K562 (cell line): ENCODE data around the gene FBXL3. TPM values are rescaled to one million over a fixed set of nuclear protein-coding genes. Genes with fewer than 3 reads are reported as not detected.

Source experiments
- ATAC-seq: fragments of 200-7000 bp; cut with Tn5 transposase; 3 replicates; pipeline ENCODE4 v1.9.1; 2020; ENCODE audit warnings: moderate library complexity
- BruUV-seq: library from RNA; stranded (reverse); fragments of 400-500 nt; replicated peaks from 2 replicates; lab custom pipeline; 2021; lab: Mats Ljungman, UMichigan
- CTCF ChIA-PET: fragments of 300-600 bp; formaldehyde crosslinking; extraction: SDS; loops from one replicate; lab custom pipeline; 2021; ENCODE audit warnings: low intra/inter-chr PET ratio; lab: Yijun Ruan, JAX
- POLR2A ChIA-PET: fragments of 300-600, 350-650 bp; sonication (Branson Sonifier 250); formaldehyde crosslinking; extraction: SDS; loops from one replicate; lab custom pipeline; 2021; ENCODE audit warnings: antibody characterized with exemption, inconsistent platforms; lab: Yijun Ruan, JAX
- DNase-seq, 4 experiments: peaks; one replicate each; pipeline versions ENCODE4 v3.0.0 to v3.0.0-alpha.2; 2011 to 2018; ENCODE audit warnings: low spot score in 3 of 4, mixed read lengths in 3 of 4; ENCODE audit errors: extremely low read depth in 1 of 4
- FAIRE-seq: peaks from 2 replicates; lab custom pipeline; 2011; peaks lifted over from hg19 to GRCh38; lab: Jason Lieb, UNC
- H2AFZ ChIP-seq: 2 replicates; pipeline ENCODE4 v1.6.0; 2011; ENCODE audit warnings: low read depth, low read length, control low read depth, inconsistent platforms
- H3K27ac ChIP-seq: fragments of 200-600 bp; 3 replicates; pipeline ENCODE4 v1.8.0; 2011; ENCODE audit warnings: low read depth, mild to moderate bottlenecking, control low read depth, inconsistent platforms, low read length, moderate library complexity, mixed read lengths; ENCODE audit errors: extremely low read depth
- H3K27me3 ChIP-seq, 2 experiments: fragments of 300-600 bp in 1 of 2; 2 replicates in 1 of 2; 3 replicates in 1 of 2; pipeline versions ENCODE4 v1.6.0 to v1.8.0; 2011; ENCODE audit warnings: inconsistent platforms in 2 of 2, low read length in 2 of 2, mild to moderate bottlenecking in 1 of 2, mixed read lengths in 1 of 2, moderate library complexity in 1 of 2; ENCODE audit not compliant: control insufficient read depth in 2 of 2, insufficient read depth in 2 of 2
- H3K36me3 ChIP-seq: fragments of 300-600 bp; 3 replicates; pipeline ENCODE4 v1.8.0; 2011; ENCODE audit warnings: mild to moderate bottlenecking, low read length, inconsistent platforms; ENCODE audit not compliant: control insufficient read depth, insufficient read depth
- H3K4me1 ChIP-seq, 2 experiments: fragments of 200-600 bp in 1 of 2; replicated peaks in 1 of 2; 2 replicates in 1 of 2; 3 replicates in 1 of 2; pipeline versions ENCODE4 v1.5.1 to v1.8.0; 2011; ENCODE audit warnings: inconsistent platforms in 2 of 2, low read length in 2 of 2, mild to moderate bottlenecking in 1 of 2, mixed read lengths in 1 of 2, moderate library complexity in 1 of 2; ENCODE audit not compliant: control insufficient read depth in 2 of 2, insufficient read depth in 2 of 2
- H3K4me2 ChIP-seq: 2 replicates; pipeline ENCODE4 v1.6.1; 2011; ENCODE audit warnings: low read length, control low read depth, inconsistent platforms, mixed read lengths; ENCODE audit not compliant: insufficient read depth
- H3K4me3 ChIP-seq: fragments of 200-600 bp; sonication (generic), shearing (Covaris generic); 2 replicates; pipeline ENCODE4 v1.5.1; 2016; ENCODE audit warnings: control low read depth, inconsistent platforms
- H3K79me2 ChIP-seq: fragments of 200-600 bp; 3 replicates; pipeline ENCODE4 v1.8.0; 2011; ENCODE audit warnings: low read length, inconsistent platforms; ENCODE audit not compliant: control insufficient read depth, insufficient read depth
- H3K9ac ChIP-seq, 2 experiments: 2 replicates each; pipeline versions ENCODE4 v1.6.0 to v1.6.1; 2011; ENCODE audit warnings: low read depth in 2 of 2, low read length in 2 of 2, control low read depth in 1 of 2, inconsistent platforms in 1 of 2, mild to moderate bottlenecking in 1 of 2, mixed read lengths in 1 of 2; ENCODE audit not compliant: insufficient read depth in 1 of 2
- H3K9me1 ChIP-seq: one replicate; pipeline ENCODE4 v1.6.0; 2011; ENCODE audit warnings: inconsistent platforms, mild to moderate bottlenecking, low read length, moderate library complexity; ENCODE audit not compliant: control insufficient read depth, insufficient read depth
- H3K9me3 ChIP-seq: replicated peaks from 2 replicates; pipeline ENCODE4 v1.5.1; 2011; ENCODE audit warnings: low read depth, low read length, inconsistent platforms; ENCODE audit not compliant: control insufficient read depth, insufficient read depth
- H4K20me1 ChIP-seq: replicated peaks from 2 replicates; pipeline ENCODE4 v1.6.1; 2011; ENCODE audit warnings: low read length, inconsistent platforms, mixed read lengths; ENCODE audit not compliant: control insufficient read depth, insufficient read depth
- ARID2 ChIP-seq: fragments of 450-650 bp; IDR thresholded peaks from 2 replicates; pipeline ENCODE4 v1.6.1; 2017; ENCODE audit warnings: antibody characterized with exemption, mild to moderate bottlenecking
- DLX4 ChIP-seq: fragments of 250-450 bp; sonication (Bioruptor Pico); IDR thresholded peaks from 2 replicates; pipeline ENCODE4 v1.6.1; 2021; ENCODE audit warnings: mild to moderate bottlenecking
- PHTF2 ChIP-seq: fragments of 250-450 bp; sonication (Bioruptor Pico); IDR thresholded peaks from 2 replicates; pipeline ENCODE4 v1.5.0; 2021; ENCODE audit warnings: mild to moderate bottlenecking
- TRIM28 ChIP-seq: fragments of 450-650 bp; IDR thresholded peaks from 2 replicates; pipeline ENCODE4 v1.6.1; 2017
- ZBTB8A ChIP-seq: fragments of 450-650 bp; IDR thresholded peaks from 2 replicates; pipeline ENCODE4 v1.6.1; 2018; ENCODE audit warnings: mild to moderate bottlenecking, moderate library complexity; ENCODE audit not compliant: partially characterized antibody
- WGBS: fragments of 100-300 bp; shearing (Covaris generic); methylation state at CpG from one replicate; pipeline ENCODE4 v1.1.6; 2016; ENCODE audit warnings: low coverage, mixed read lengths; ENCODE audit not compliant: insufficient coverage; ENCODE audit errors: missing lambda C conversion rate; 5-methylcytosine and 5-hydroxymethylcytosine counted together
- in situ Hi-C: fragments of 300-500 bp; cut with MboI; formaldehyde crosslinking; loops from 4 replicates; pipeline ENCODE4 v1.15.0; 2018; ENCODE audit warnings: inconsistent platforms, mixed read lengths
- intact Hi-C: fragments of 100-400 bp; cut with micrococcal nuclease; formaldehyde crosslinking; loops from 2 replicates; pipeline ENCODE4 v1.14.2; 2022
- polyA plus RNA-seq, 8 experiments: library from polyadenylated mRNA; depleted of rRNA in 4 of 8; stranded (reverse) in 5 of 8; unstranded in 3 of 8; fragments of >200 nt; fragmentation: Nextera tagmentation in 2 of 8; fragmentation: Illumina TruSeq in 1 of 8; extraction: Ambion mirVana in 2 of 8; extraction: Trizol in 1 of 8; gene quantifications; 2 replicates each; pipeline versions ENCODE4 v1.2.1 to v1.2.3, GENCODE V29; 2011 to 2014; ENCODE audit warnings: inconsistent platforms in 1 of 8, missing spikeins in 1 of 8
- total RNA-seq, 7 experiments: library from RNA; depleted of rRNA in 6 of 7; stranded (reverse); fragments of >200 nt in 6 of 7; fragmentation: Illumina TruSeq in 2 of 7; extraction: Trizol in 2 of 7; gene quantifications; 2 replicates each; pipeline versions ENCODE4 v1.2.1 to v1.2.3, GENCODE V29; 2011 to 2021; ENCODE audit warnings: low replicate concordance in 1 of 7
- TF ChIP-seq, protein P1 (sequence below): fragments of 450-650 bp; IDR thresholded peaks from 2 replicates; pipeline ENCODE4 v1.6.1; 2016; ENCODE audit warnings: mild to moderate bottlenecking, moderate library complexity
- TF ChIP-seq, protein P2 (sequence below): fragments of 450-650 bp; IDR thresholded peaks from 2 replicates; pipeline ENCODE4 v1.6.1; 2018; ENCODE audit not compliant: partially characterized antibody

The FBXL3 gene
- total and polyA plus RNA-seq, 9 of the 15 experiments (the other 6 are each of a cell fraction or from before 2014, with no cell fraction given) = 3.8 to 16.4 (median 12.6) TPM

DNA sequence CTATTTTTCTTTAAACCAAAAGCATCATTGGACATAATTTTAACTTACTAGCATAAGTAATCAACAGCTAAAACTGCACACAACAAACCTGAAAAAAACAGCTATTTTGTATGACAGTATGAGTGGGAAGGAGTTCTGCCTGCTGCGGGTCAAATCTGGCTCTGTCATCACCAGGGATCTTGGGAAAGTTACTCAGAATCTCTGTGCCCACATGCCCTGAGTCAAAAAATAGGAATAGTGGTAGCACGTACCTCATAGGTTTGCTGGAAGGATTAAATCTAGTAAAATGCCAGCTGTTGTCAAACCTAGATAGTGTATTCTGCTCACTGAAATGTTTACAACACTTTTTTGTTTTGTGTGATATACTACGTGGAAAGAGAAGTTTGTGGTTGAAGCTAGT, 33.9 kb downstream of the FBXL3 start:
- Histone ChIP-seq H3K36me3 (peaks cover 17% of the 10 kb centered on the region), H2AFZ (peak overlapping the region; percentile 95), H3K4me3 (peak overlapping the region; percentile 82), H3K4me2 (peak overlapping the region; percentile 87), H3K79me2 (peaks cover 19% of the 10 kb centered on the region), H3K4me1 (peaks cover 7 to 8% of the 10 kb centered on the region in 2 experiments; a peak in 4 of 5 replicates), H4K20me1 (no peaks in the 10 kb centered on the region), H3K9me3 (no peaks in the 10 kb centered on the region), H3K27me3 (no peaks in the 10 kb centered on the region), H3K9me1 (no peaks in the 10 kb centered on the region), H3K9ac (peak overlapping the region; percentile 81 to 95), H3K27ac (peak overlapping the region; percentile 85)
- no peak for FAIRE-seq
- in situ Hi-C loops (no loop called here), intact Hi-C loops (loop anchor here (5.0 kb wide), 1 partner anchor 334 kb away; the partner anchor contains the start of gene MYCBP2)
- DNase-seq = no peak
- BruUV-seq = no TSS peak
- ChIA-PET CTCF (no interaction called here), POLR2A (interaction anchor here (0.9 to 1.2 kb wide), 3 partner anchors 9 to 1104 kb away, joined by 3 to 9 read pairs (median 3); no protein-coding TSS in a partner anchor)
- WGBS = 17% methylated on average over 3 of the region's 3 CpGs
- no peak for ATAC-seq
- TF ChIP-seq ARID2 (no peak), ZBTB8A (no peak), DLX4 (CRISPR knock-in tag) (no peak), TRIM28 (no peak), PHTF2 (CRISPR knock-in tag) (no peak)
- TF ChIP-seq, protein P1, sequence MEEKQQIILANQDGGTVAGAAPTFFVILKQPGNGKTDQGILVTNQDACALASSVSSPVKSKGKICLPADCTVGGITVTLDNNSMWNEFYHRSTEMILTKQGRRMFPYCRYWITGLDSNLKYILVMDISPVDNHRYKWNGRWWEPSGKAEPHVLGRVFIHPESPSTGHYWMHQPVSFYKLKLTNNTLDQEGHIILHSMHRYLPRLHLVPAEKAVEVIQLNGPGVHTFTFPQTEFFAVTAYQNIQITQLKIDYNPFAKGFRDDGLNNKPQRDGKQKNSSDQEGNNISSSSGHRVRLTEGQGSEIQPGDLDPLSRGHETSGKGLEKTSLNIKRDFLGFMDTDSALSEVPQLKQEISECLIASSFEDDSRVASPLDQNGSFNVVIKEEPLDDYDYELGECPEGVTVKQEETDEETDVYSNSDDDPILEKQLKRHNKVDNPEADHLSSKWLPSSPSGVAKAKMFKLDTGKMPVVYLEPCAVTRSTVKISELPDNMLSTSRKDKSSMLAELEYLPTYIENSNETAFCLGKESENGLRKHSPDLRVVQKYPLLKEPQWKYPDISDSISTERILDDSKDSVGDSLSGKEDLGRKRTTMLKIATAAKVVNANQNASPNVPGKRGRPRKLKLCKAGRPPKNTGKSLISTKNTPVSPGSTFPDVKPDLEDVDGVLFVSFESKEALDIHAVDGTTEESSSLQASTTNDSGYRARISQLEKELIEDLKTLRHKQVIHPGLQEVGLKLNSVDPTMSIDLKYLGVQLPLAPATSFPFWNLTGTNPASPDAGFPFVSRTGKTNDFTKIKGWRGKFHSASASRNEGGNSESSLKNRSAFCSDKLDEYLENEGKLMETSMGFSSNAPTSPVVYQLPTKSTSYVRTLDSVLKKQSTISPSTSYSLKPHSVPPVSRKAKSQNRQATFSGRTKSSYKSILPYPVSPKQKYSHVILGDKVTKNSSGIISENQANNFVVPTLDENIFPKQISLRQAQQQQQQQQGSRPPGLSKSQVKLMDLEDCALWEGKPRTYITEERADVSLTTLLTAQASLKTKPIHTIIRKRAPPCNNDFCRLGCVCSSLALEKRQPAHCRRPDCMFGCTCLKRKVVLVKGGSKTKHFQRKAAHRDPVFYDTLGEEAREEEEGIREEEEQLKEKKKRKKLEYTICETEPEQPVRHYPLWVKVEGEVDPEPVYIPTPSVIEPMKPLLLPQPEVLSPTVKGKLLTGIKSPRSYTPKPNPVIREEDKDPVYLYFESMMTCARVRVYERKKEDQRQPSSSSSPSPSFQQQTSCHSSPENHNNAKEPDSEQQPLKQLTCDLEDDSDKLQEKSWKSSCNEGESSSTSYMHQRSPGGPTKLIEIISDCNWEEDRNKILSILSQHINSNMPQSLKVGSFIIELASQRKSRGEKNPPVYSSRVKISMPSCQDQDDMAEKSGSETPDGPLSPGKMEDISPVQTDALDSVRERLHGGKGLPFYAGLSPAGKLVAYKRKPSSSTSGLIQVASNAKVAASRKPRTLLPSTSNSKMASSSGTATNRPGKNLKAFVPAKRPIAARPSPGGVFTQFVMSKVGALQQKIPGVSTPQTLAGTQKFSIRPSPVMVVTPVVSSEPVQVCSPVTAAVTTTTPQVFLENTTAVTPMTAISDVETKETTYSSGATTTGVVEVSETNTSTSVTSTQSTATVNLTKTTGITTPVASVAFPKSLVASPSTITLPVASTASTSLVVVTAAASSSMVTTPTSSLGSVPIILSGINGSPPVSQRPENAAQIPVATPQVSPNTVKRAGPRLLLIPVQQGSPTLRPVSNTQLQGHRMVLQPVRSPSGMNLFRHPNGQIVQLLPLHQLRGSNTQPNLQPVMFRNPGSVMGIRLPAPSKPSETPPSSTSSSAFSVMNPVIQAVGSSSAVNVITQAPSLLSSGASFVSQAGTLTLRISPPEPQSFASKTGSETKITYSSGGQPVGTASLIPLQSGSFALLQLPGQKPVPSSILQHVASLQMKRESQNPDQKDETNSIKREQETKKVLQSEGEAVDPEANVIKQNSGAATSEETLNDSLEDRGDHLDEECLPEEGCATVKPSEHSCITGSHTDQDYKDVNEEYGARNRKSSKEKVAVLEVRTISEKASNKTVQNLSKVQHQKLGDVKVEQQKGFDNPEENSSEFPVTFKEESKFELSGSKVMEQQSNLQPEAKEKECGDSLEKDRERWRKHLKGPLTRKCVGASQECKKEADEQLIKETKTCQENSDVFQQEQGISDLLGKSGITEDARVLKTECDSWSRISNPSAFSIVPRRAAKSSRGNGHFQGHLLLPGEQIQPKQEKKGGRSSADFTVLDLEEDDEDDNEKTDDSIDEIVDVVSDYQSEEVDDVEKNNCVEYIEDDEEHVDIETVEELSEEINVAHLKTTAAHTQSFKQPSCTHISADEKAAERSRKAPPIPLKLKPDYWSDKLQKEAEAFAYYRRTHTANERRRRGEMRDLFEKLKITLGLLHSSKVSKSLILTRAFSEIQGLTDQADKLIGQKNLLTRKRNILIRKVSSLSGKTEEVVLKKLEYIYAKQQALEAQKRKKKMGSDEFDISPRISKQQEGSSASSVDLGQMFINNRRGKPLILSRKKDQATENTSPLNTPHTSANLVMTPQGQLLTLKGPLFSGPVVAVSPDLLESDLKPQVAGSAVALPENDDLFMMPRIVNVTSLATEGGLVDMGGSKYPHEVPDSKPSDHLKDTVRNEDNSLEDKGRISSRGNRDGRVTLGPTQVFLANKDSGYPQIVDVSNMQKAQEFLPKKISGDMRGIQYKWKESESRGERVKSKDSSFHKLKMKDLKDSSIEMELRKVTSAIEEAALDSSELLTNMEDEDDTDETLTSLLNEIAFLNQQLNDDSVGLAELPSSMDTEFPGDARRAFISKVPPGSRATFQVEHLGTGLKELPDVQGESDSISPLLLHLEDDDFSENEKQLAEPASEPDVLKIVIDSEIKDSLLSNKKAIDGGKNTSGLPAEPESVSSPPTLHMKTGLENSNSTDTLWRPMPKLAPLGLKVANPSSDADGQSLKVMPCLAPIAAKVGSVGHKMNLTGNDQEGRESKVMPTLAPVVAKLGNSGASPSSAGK = no peak
- TF ChIP-seq, protein P2, sequence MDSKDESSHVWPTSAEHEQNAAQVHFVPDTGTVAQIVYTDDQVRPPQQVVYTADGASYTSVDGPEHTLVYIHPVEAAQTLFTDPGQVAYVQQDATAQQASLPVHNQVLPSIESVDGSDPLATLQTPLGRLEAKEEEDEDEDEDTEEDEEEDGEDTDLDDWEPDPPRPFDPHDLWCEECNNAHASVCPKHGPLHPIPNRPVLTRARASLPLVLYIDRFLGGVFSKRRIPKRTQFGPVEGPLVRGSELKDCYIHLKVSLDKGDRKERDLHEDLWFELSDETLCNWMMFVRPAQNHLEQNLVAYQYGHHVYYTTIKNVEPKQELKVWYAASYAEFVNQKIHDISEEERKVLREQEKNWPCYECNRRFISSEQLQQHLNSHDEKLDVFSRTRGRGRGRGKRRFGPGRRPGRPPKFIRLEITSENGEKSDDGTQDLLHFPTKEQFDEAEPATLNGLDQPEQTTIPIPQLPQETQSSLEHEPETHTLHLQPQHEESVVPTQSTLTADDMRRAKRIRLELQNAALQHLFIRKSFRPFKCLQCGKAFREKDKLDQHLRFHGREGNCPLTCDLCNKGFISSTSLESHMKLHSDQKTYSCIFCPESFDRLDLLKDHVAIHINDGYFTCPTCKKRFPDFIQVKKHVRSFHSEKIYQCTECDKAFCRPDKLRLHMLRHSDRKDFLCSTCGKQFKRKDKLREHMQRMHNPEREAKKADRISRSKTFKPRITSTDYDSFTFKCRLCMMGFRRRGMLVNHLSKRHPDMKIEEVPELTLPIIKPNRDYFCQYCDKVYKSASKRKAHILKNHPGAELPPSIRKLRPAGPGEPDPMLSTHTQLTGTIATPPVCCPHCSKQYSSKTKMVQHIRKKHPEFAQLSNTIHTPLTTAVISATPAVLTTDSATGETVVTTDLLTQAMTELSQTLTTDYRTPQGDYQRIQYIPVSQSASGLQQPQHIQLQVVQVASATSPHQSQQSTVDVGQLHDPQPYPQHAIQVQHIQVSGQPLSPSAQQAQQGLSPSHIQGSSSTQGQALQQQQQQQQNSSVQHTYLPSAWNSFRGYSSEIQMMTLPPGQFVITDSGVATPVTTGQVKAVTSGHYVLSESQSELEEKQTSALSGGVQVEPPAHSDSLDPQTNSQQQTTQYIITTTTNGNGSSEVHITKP = no peak
